T-helper 2 cell treated with Interferon-gamma antibody and Interleukin-4, amounts not matched to agents 100 ng/mL and 5 ng/mL, for 36 hours (primary cell): ENCODE data around the gene HIVEP1. TPM values are rescaled to one million over a fixed set of nuclear protein-coding genes. Genes with fewer than 3 reads are reported as not detected.

Experiments used
- intact Hi-C: fragments of 100-400 bp; cut with micrococcal nuclease; formaldehyde crosslinking; loops from one replicate; pipeline ENCODE4 v1.15.1; 2023
- total RNA-seq: library from RNA; stranded (reverse); gene quantifications from 2 replicates; pipeline ENCODE4 v1.2.3, GENCODE V29; 2022

Gene HIVEP1
- total RNA-seq, 1 donor from 2014 or later, result 18.1 TPM

GRCh38 chr6:12014873-12015149 is 2.7 kb downstream of the HIVEP1 start:
- intact Hi-C loops, result loop anchor here (5.0 to 10.0 kb wide), 4 partner anchors 113 to 1603 kb away; partner anchors contain the start of gene SIRT5

- intact Hi-C loops, result loop anchor here (10.0 kb wide), 1 partner anchor 1558 kb away; the partner anchor contains the start of gene SIRT5
Observed at GRCh38 chr6:12017263-12017662, 5.2 kb downstream of the HIVEP1 start.

DNA sequence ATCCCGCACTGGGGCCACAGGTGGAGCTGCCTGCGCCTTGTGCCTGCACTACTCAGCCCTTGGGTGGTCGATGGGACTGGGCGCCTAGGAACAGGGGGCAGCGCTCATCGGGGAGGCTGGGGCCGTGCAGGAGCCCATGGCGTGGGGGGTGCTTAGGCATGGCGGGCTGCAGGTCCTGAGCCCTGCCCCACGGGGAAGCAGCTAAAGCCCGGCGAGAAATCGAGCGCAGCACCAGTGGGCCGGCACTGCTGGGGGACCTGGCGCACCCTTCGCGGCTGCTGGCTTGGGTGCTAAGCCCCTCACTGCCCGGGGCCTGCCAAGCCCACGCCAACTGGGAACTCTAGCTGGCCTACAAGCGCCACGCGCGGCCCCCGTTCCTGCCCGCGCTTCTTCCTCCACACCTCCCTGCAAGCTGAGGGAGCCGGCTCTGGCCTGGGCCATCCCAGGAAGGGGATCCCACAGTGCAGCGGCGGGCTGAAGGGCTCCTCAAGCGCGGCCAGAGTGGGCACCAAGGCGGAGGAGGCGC is 5.8 kb downstream of the HIVEP1 start:
- intact Hi-C loops, result loop anchor here (10.0 kb wide), 1 partner anchor 1557 kb away; the partner anchor contains the start of gene SIRT5

GRCh38 chr6:12020187-12020791 is 8.2 kb downstream of the HIVEP1 start:
- intact Hi-C loops, result no loop called here

DNA sequence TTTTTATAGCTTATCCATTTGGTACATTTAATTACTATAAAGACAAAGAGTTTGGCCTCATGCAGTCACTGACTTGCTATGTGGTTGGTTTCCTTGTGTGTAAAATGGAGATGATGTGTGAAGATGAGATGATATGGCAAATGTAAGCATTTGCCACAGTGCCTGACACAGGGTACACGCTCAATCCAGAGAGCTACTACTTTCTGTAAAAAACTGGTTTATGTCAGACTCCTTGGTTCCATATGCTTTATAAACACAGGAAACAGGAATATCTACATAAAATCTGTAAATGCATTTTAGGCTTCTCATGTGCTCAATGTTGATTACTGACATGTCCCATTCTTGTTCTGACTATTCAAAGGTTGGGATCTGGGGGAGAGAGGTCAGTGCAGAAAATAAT is 10.4 kb downstream of the HIVEP1 start:
- intact Hi-C loops, result no loop called here

DNA sequence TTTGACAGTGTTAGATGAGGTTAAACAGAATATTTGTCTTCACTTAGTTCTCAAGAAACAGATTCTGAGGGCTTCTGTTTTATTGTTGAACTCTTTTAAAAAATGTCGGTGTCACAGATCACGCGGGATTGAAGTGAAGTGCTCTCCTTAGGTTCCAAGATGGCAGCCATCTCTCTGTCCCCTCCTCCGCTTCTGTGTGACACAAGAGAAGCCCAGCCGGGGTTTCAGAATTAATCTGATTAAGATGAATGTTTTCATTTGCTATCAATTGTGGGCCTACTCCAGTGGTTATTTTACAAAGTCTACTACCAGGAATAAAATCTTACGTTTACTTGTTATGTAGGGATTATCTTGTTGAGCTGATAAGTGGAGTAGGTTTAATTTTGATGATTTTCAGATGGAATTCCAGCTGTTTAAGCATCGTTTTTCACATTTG is 10.9 kb downstream of the HIVEP1 start:
- intact Hi-C loops, result no loop called here

- intact Hi-C loops, result no loop called here
Observed at GRCh38 chr6:12024216-12024615, 12.1 kb downstream of the HIVEP1 start.

DNA sequence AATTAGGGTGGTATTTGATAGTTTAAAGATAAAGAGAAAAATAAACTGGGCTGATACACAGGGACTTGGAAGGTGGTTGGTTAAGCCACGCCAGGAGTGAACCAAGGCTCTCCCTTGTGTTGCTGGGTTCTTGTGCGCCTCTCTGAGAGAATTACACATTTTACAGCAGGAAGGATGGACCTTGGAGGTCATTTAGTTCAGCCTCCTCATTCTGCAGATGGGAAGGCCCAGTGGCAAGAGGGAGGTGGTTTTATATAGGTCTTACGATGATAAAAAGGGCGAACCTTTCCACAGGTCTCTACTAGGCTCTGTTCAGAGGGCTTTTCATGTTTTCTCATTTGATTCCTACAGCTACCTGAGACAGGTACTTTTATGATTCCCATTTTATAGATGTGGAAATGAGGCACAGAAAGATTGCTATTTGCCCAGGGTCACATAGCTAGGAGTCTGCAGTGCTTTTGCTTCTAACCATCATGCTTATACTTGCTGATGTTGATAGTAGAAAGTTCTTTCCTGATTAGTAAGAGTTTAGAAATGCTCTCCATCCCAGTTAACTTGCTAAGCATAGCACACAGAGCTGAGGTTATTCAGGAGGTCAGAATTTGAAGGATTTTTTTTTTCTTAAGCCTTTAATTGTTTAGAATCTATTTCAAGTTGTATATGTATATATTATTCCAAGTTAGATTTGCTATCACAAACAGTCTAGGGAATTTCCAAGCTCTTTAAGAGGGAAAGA is 12.8 kb downstream of the HIVEP1 start:
- intact Hi-C loops, result no loop called here

DNA sequence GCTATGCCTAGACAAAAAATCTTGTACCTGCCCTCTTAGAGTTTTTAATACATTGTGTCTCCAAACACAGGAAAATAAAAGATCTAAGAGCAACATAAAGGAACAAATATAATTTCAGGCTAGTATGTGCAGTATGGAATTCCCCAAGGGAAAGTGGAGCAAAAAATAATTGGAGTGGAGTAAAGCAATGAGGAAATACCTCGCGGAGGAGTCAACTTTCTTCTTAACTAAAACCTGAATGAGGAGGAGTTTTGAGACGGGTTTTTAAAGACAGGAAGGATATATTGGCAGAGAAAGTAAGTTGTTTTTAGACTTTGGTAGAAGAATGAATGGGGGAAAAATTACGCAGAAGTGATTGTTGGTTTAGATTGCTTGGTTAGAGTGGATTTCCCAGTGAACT is 14.0 kb downstream of the HIVEP1 start:
- intact Hi-C loops, result no loop called here

- intact Hi-C loops, result no loop called here
Observed at GRCh38 chr6:12026833-12027232, 14.7 kb downstream of the HIVEP1 start.

- intact Hi-C loops, result no loop called here
Observed at GRCh38 chr6:12028213-12028612, 16.1 kb downstream of the HIVEP1 start.

DNA sequence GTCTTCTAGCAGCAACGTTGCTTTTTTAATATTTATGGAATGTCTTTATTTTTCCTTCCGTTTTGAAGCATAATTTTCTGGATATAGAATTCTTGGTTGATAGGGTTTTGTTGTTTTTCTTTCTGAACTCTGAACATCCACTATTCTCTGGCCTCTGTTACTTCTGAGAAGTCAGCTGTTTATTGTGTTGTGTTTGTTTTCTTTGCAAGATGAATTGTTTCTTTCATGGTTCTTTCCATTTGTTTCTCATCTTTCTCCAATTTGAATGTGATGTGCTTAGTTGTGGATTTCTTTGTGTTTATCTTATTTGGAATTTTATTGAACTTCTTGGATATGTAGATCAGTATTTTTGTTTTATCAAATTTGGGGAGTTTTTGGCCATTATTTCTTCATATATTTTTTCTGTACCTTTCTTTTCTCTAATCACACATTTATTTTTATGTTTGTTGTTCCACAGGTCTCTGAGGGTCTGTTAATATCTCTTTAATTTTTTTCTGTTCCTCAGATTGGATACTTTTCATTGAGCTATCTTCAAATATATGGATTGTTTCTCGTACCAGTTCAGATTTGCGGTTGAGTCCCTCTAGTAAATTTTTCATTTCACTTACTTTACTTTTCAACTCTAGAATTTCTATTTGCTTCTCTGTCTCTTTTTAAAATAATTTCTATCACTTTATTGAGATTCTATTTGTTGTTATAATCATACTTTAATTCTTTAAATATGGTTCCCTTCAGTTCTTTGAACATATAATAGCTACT is 18.0 kb downstream of the HIVEP1 start:
- intact Hi-C loops, result no loop called here

DNA sequence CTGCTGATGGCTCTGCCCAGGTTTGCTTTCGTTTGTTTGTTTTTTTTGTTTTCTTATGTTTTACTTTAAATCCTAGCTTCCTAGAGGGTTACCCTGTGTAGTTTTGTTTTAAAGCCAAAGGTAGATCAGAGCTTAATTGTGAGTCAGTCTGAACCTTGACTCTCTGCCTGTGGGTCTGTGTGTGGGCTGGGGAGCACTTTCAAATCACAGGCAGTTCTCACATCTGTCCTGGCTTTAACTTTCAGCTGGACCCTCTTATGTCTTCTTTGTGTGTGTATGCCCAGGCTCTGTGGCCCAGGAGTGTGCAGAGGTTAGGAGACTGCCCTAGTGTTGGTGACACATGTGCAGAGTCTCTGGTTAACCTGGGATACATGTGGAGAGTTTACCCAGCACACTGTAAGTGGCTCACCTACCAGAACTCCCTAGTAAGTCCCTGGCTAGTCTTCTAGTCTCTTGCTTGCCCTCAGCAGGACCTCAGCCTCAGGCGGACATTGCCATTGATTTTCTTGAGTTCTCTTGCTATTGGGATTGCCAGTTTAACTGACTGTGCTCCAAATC is 19.0 kb downstream of the HIVEP1 start:
- intact Hi-C loops, result no loop called here

DNA sequence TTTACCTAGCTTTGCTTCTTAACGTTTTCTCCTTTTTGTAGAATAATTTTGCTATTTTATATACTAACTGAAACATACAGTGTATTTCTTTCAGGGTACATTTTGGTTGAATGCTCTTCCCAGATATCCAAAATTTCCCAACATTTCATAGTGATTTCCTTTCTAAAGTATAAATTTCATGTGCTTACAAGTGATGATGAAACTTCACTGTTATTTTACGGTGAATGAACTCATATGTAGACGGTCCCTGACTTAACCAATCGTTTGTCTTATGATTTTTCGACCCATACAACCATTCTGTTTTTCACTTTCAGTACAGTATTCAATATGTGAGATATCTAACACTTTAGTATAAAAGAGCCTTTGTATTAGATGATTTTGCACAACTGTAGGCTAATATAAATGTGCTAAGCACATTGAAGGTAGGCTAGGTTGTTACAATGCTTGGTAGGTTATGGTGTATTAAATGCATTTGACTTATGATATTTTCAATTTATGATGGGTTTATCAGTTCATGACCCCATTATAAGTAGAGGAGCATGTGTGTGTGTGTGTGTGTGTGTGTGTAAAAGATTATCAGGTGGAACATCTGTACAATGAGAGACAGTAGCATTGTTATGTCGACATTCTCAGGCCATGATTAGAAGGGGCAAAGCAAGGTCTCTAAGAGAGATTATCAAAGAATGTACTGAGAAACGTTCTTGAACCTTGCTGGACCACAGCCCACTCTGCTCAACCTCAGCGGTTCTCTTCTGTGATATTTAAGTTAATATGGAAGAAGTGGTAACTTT is 20.9 kb downstream of the HIVEP1 start:
- intact Hi-C loops, result no loop called here

DNA sequence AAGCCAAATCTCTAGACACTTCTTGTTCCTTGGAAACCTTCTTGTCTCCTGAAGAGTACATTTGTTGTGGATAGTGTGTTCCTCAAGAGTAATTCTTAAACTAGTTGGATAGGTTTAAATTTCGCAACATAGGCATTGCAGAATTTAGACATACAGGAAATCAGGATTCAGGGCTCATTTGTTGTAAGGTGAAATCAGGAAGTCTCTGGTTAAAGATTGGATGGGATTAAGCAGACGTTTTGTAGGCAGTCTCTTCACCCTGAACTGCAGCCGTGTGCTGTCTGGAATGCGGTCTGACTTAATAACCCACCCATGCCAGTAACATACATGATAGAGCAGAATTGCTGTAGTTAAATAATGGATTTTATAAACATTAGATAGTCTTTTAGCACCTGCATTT is 21.7 kb downstream of the HIVEP1 start:
- intact Hi-C loops, result no loop called here

- intact Hi-C loops, result no loop called here
Observed at GRCh38 chr6:12034349-12034748, 22.2 kb downstream of the HIVEP1 start.

GRCh38 chr6:12034837-12035236 is 22.7 kb downstream of the HIVEP1 start:
- intact Hi-C loops, result loop anchor here (5.0 kb wide), 1 partner anchor 197 kb away; no protein-coding TSS in a partner anchor

GRCh38 chr6:12036766-12037165 is 24.7 kb downstream of the HIVEP1 start:
- intact Hi-C loops, result loop anchor here (5.0 kb wide), 1 partner anchor 196 kb away; no protein-coding TSS in a partner anchor

GRCh38 chr6:12037798-12038197 is 25.7 kb downstream of the HIVEP1 start:
- intact Hi-C loops, result loop anchor here (5.0 kb wide), 1 partner anchor 195 kb away; no protein-coding TSS in a partner anchor
